HG03025 (cell line): ENCODE measurements around the gene APPL2.
"Not testable (repeated sequence)": the region's sequence is repeated elsewhere in the genome, so short reads cannot be mapped to it uniquely, and the experiment has no call there.

Source experiments
- ATAC-seq: cut with Tn5 transposase; IDR thresholded peaks from one replicate; pipeline ENCODE4 v1.9.1; 2021; ENCODE audit warnings: mild to moderate bottlenecking, moderate library complexity; ENCODE audit not compliant: unreplicated experiment, low FRiP score

The APPL2 gene

DNA sequence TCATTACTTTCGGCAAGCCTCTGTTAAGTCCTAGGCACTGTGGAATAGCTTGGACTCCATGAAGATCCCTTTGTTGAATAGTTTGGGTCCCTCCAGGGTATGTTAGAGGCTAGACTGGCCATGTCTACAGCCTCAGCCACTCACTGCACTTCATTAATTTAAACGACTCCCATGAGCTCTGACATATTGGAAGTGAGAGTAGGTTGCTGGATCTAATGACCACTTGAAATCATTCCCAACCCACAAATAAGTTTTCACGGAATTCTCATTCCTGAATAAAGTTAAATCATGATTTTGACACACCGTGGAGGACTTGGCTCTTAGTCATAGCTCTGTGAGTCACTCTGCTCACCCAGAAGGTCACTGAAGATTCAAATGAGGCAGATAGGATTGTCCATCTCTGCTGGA is 21.4 kb upstream of the APPL2 start:
- no peak for ATAC-seq

GRCh38 chr12:105256921-105257320 is 20.9 kb upstream of the APPL2 start:
- no peak for ATAC-seq

GRCh38 chr12:105256431-105256830 is 20.5 kb upstream of the APPL2 start:
- ATAC-seq = not testable (repeated sequence)

DNA sequence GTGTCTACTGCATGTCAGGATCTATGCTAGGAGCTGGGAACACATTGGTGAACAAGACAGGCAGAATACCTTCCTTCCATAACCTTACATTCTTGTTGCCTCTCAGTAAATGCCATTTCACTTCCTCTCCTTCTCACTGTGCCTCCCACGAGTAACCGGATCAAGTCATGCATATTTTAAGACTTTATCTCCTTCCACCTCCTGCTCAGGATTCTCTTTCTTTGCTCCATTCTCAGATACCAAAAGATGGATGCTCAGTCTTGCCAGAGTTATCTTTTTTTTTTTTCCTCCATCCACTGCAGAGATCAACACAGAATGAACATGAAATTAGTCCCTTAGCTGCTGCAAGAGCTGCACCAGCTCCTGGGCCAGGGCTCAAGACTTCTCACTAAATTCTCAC is 20.0 kb upstream of the APPL2 start:
- no peak for ATAC-seq

- no peak for ATAC-seq
Observed at GRCh38 chr12:105253866-105254513, 18.0 kb upstream of the APPL2 start.

DNA sequence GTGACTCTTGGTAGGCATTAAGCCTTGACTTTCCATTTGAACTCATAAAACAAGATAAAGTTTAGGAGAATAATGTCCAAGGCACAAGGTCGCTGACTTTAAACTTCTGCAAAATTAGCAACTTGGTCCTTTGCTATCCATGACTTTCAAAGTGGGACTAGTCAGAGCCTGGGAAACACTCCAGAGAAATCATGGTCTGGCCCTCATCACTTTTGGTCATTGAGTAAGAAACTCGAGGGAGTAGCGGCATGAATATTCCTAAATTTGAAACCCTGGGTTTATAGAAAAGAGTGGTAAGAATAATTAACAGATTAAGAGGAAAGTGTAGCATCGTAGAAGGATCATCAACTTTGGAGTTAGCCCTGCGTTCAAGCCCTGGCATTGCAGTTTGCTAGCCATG is 16.9 kb upstream of the APPL2 start:
- ATAC-seq = no peak

DNA sequence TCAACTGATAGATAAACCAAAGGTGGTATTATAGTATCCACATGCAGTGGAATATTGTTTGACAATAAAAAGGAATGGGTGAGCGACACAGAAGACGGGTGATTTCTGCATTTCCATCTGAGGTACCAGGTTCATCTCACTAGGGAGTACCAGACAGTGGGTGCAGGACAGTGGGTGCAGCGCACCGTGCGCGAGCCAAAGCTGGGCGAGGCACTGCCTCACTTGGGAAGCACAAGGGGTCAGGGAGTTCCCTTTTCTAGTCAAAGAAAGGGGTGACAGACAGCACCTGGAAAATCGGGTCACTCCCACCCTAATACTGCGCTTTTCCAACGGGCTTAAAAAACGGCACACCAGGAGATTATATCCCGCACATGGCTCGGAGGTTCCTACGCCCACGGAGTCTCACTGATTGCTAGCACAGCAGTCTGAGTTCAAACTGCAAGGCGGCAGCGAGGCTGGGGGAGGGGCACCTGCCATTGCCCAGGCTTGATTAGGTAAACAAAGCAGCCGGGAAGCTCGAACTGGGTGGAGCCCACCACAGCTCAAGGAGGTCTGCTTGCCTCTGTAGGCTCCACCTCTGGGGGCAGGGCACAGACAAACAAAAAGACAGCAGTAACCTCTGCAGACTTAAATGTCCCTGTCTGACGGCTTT is 9.9 kb upstream of the APPL2 start:
- not testable (repeated sequence) for ATAC-seq

- no peak for ATAC-seq
Observed at GRCh38 chr12:105245291-105245690, 9.3 kb upstream of the APPL2 start.

- ATAC-seq = no peak
Observed at GRCh38 chr12:105240228-105240627, 4.3 kb upstream of the APPL2 start.

DNA sequence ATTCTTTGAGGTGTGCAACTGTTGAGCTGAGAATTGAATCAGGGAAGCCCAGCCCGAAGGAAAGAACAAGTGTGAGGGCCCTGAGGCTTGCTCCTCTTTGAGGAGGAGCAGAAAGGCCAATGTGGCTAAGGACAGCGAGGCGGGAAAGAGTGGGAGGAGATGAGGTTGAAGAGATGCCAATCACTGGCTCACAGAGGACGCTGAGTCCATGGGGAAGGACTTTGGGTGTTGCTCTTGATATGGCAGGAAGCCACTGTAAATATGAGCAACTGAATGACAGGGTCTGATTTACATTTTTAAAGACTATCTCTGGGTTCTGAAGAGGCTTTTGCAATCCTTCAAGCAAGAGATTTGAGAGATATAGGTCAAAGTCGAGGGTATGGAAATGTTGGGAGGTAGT is 3.3 kb upstream of the APPL2 start:
- no peak for ATAC-seq

DNA sequence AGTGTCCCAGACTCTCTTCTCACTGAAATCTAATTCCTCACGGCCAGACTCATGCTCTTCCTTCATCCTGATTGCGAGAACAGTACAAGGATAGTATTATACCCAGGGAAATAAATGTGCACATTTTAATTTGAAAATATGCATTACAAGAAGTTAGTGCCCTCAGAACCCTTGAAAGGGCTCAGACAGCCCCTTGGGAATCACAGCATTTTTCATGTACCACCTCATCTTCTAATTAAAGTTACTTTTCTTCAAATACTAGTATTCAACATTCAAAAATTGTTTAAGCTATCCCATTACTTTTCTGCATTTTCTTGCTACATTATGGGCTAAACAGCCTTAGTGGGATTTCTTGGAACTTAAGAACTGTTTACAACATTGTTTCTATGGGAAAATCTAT is 1.7 kb upstream of the APPL2 start:
- ATAC-seq = no peak

DNA sequence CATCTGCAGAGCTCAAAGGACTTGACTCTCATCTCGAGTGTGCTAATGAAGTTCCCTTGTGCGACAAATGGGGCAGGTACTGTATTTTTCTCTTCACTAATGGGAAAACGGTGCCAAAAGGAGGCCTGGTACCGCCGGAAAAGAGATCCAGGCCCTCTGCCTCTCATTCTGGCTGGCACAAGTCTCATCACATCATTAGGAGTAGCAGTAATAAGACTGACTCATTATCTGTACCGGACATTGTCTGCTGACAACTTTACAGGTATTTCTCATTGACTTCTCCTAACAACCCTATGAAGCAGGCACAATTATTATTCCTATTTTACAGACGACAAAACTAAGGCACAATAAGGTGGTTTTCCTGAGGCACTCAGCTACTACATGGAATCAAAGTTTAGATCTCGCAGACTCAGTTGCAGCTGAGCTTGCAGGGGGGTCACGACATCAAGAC is 668 bp downstream of the APPL2 start:
- ATAC-seq = no peak

DNA sequence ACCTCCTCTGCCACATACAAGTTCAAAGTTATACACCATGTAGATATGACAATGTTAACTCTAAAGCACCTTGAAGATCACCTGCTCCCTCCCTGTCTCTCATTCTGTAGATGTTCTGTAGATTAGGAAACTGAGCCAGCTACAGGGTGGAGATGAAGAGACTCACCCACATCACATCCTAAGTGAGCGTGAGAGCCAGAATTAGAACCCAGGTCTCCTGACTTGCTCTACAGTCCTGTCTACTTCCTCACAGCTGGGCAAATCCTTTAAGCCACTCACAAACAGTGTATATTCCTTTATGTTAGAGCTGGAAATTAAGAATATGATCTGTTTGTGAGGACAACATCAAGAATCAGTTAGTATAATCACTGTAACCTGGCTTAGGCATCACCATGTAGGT is 1.8 kb downstream of the APPL2 start:
- ATAC-seq = no peak

DNA sequence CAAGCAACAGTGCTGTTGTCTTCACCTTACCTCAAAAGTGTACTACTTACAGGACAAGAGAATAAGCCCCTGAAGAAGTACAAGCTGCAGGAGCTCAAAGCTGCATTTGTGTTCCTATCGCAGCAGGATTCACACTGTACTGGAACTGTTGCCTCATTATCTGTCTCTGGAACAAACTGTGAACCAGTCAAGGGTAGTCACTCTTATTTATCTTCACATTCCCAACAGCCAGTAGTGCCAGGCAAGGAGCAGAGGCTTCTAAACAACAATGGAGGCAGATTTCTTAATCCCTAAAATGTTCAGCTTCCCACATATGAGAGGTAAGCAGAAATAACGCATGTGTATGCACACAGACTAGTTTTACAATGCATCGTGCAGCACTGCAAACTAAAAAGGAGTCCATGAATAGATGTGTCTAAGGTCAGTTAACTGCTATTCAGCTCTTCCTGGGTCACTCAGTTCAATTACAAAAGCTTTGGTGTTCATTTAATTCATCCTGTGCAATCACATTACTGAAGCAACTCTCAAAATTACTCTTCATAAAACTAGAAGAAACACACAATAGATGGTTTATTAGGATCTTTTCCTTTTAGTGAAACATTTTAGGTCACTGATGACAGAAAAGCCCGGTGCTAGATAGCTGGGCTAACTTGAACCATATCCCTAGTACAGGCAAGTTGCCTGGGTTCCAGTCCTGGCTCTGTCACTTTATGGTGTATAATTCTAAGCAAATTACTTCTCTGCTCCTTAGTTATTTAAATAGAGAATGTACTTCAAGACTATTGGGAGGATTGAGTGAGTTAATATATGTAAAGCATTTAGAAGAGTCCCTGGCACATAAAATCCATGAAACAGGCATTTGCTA is 2.7 kb downstream of the APPL2 start:
- no peak for ATAC-seq

- no peak for ATAC-seq
Observed at GRCh38 chr12:105231396-105231795, 4.6 kb downstream of the APPL2 start.

GRCh38 chr12:105229371-105229770 is 6.6 kb downstream of the APPL2 start:
- no peak for ATAC-seq

DNA sequence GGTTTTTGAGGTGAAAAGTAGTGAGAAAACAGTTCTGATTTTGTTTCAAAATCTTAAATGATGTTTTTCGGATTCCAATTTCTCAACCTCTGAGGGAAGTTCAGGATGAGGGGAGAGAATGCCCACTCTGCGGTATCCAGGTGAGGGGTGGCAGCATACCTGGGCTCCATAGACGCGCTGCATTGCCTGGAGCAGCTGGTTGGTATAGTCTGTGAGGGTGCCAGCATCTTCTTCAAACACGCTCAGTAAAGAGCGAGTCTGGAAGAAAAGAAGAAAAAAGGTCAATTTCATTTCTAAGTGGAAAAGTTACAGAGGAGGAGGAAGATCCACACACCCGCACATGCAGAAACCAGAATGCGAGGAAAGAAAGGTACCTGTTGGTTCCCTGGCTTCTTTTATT is 7.0 kb downstream of the APPL2 start:
- ATAC-seq = no peak

DNA sequence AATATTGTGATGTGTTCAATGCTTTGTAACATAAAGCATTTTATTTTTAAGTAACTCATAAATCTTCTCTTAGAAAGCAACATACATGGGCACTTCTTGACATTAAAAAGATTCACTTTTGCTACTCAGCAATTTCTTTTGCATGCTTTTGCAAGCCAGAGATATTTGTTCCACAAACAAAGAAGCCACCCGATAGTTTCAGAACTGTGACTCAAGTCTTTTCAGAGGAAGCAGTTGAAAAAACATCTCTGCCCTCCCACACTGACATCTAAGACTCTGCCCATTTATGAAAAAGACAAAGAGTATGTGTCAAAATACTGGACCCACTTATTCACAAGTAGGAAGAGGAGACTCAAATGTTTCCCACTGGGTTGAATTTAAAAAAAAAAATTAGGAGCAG is 7.5 kb downstream of the APPL2 start:
- ATAC-seq = no peak

GRCh38 chr12:105227879-105228278 is 8.1 kb downstream of the APPL2 start:
- no peak for ATAC-seq

- ATAC-seq = no peak
Observed at GRCh38 chr12:105226219-105226618, 9.8 kb downstream of the APPL2 start.

GRCh38 chr12:105225505-105226015 is 10.4 kb downstream of the APPL2 start:
- ATAC-seq = no peak
